Ishikawa (cell line): Measurements from ENCODE around the gene DHRS7B.
A peak's percentile ranks its signal among the peaks of the same experiment; 100 is the strongest.

ENCODE experiments used
- CEBPB ChIP-seq: IDR thresholded peaks from 2 replicates; pipeline ENCODE4 v1.6.1; 2012
- CREB1 ChIP-seq: IDR thresholded peaks from 2 replicates; pipeline ENCODE4 v1.6.1; 2012; ENCODE audit warnings: low read depth
- EGR1 ChIP-seq: IDR thresholded peaks from 2 replicates; pipeline ENCODE4 v1.6.1; 2012
- EP300 ChIP-seq: IDR thresholded peaks from 2 replicates; pipeline ENCODE4 v1.6.1; 2012; ENCODE audit warnings: borderline replicate concordance
- FOXM1 ChIP-seq: IDR thresholded peaks from 2 replicates; pipeline ENCODE4 v1.6.1; 2012; ENCODE audit warnings: low read depth, borderline replicate concordance
- NFIC ChIP-seq: IDR thresholded peaks from 2 replicates; pipeline ENCODE4 v1.6.1; 2012
- RAD21 ChIP-seq: IDR thresholded peaks from 2 replicates; pipeline ENCODE4 v1.6.1; 2012; ENCODE audit warnings: low read depth
- TAF1 ChIP-seq: IDR thresholded peaks from 2 replicates; pipeline ENCODE4 v1.6.1; 2012; ENCODE audit warnings: low read depth, mild to moderate bottlenecking
- TCF12 ChIP-seq: IDR thresholded peaks from 2 replicates; pipeline ENCODE4 v1.6.1; 2012; ENCODE audit warnings: low read depth
- TEAD4 ChIP-seq: IDR thresholded peaks from 2 replicates; pipeline ENCODE4 v1.6.1; 2012
- YY1 ChIP-seq: IDR thresholded peaks from 2 replicates; pipeline ENCODE4 v1.6.1; 2012; ENCODE audit warnings: low read depth
- ZBTB7A ChIP-seq: IDR thresholded peaks from 2 replicates; pipeline ENCODE4 v1.6.1; 2012; ENCODE audit warnings: low read depth
- TF ChIP-seq, protein P1 (sequence below): IDR thresholded peaks from 2 replicates; pipeline ENCODE4 v1.6.1; 2012
- TF ChIP-seq, protein P2 (sequence below): IDR thresholded peaks from 2 replicates; pipeline ENCODE4 v1.6.1; 2012; ENCODE audit warnings: low read depth, mild to moderate bottlenecking
- TF ChIP-seq, protein P3 (sequence below): IDR thresholded peaks from 2 replicates; pipeline ENCODE4 v1.6.1; 2012

DHRS7B gene

DNA sequence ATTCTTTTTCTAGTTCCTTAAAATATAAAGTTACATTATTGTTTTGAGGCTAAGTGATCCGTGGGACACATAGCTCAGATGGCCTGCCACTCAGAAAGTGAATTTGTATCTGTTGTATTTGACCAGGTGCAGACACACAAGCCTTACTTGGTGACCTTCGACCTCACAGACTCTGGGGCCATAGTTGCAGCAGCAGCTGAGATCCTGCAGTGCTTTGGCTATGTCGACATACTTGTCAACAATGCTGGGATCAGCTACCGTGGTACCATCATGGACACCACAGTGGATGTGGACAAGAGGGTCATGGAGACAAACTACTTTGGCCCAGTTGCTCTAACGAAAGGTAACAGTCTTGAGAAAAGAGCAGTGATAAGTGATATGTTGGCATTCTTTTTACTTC, 56.7 kb downstream of the DHRS7B start:
- TF ChIP-seq, protein P1, sequence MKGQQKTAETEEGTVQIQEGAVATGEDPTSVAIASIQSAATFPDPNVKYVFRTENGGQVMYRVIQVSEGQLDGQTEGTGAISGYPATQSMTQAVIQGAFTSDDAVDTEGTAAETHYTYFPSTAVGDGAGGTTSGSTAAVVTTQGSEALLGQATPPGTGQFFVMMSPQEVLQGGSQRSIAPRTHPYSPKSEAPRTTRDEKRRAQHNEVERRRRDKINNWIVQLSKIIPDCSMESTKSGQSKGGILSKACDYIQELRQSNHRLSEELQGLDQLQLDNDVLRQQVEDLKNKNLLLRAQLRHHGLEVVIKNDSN: no peak
- TF ChIP-seq TEAD4: no peak
- TF ChIP-seq YY1: no peak
- no peak for TF ChIP-seq NFIC
- no peak for TF ChIP-seq EP300
- TF ChIP-seq TCF12: no peak
- no peak for TF ChIP-seq ZBTB7A
- TF ChIP-seq CEBPB: no peak
- TF ChIP-seq, protein P2, sequence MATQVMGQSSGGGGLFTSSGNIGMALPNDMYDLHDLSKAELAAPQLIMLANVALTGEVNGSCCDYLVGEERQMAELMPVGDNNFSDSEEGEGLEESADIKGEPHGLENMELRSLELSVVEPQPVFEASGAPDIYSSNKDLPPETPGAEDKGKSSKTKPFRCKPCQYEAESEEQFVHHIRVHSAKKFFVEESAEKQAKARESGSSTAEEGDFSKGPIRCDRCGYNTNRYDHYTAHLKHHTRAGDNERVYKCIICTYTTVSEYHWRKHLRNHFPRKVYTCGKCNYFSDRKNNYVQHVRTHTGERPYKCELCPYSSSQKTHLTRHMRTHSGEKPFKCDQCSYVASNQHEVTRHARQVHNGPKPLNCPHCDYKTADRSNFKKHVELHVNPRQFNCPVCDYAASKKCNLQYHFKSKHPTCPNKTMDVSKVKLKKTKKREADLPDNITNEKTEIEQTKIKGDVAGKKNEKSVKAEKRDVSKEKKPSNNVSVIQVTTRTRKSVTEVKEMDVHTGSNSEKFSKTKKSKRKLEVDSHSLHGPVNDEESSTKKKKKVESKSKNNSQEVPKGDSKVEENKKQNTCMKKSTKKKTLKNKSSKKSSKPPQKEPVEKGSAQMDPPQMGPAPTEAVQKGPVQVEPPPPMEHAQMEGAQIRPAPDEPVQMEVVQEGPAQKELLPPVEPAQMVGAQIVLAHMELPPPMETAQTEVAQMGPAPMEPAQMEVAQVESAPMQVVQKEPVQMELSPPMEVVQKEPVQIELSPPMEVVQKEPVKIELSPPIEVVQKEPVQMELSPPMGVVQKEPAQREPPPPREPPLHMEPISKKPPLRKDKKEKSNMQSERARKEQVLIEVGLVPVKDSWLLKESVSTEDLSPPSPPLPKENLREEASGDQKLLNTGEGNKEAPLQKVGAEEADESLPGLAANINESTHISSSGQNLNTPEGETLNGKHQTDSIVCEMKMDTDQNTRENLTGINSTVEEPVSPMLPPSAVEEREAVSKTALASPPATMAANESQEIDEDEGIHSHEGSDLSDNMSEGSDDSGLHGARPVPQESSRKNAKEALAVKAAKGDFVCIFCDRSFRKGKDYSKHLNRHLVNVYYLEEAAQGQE: no peak
- no peak for TF ChIP-seq CREB1
- no peak for TF ChIP-seq FOXM1
- TF ChIP-seq EGR1: no peak
- TF ChIP-seq, protein P3, sequence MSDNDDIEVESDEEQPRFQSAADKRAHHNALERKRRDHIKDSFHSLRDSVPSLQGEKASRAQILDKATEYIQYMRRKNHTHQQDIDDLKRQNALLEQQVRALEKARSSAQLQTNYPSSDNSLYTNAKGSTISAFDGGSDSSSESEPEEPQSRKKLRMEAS: no peak
- TF ChIP-seq TAF1: no peak
- no peak for TF ChIP-seq RAD21

DNA sequence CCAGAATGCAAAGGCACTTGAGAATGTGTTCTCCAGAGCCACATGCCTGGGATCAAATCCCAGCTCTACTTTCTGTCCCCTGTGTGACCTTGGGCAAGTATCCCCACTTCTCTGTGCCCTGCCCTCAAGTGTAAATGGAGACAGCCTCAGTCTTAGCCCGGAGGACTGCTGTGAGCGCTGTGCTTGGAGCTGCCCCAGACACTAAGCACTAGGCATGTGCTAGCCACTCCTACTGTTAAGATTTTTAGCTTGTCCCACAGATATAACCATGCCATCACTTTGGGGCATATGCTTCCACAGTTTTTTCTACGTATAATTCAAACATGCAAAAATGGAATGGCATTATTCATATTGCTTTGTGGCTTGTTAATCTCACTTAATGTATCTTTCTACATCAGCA, 57.8 kb downstream of the DHRS7B start:
- no peak for TF ChIP-seq CEBPB
- no peak for TF ChIP-seq FOXM1
- no peak for TF ChIP-seq TAF1
- TF ChIP-seq TEAD4: no peak
- no peak for TF ChIP-seq RAD21
- TF ChIP-seq, protein P1: no peak
- TF ChIP-seq EP300: no peak
- no peak for TF ChIP-seq TCF12
- TF ChIP-seq, protein P2: no peak
- TF ChIP-seq NFIC: no peak
- TF ChIP-seq EGR1: no peak
- no peak for TF ChIP-seq YY1

DNA sequence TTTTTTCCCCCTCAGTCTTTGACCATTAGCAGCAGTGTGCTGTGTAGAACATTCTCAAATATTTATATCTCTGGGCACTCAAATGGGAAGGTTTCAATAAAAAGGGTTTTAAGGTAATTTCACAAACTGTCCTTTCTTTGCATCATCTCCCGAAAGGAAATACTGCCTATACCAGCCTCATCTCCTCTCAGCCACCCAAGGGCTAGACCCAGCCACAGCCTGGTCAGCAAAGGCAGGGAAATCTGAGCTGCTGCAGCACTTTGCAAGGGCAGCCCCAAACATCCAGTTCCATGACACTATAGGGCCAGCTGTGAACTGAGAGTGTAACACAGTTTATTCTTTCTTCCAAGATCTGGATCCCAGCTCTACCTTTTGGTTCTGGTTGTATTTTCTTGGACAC, 58.3 kb downstream of the DHRS7B start:
- TF ChIP-seq, protein P1: no peak
- no peak for TF ChIP-seq RAD21
- no peak for TF ChIP-seq FOXM1
- TF ChIP-seq TEAD4: no peak
- TF ChIP-seq YY1: no peak
- TF ChIP-seq ZBTB7A: no peak
- TF ChIP-seq TCF12: no peak
- no peak for TF ChIP-seq CEBPB
- TF ChIP-seq CREB1: no peak
- TF ChIP-seq, protein P3: no peak
- no peak for TF ChIP-seq EGR1

DNA sequence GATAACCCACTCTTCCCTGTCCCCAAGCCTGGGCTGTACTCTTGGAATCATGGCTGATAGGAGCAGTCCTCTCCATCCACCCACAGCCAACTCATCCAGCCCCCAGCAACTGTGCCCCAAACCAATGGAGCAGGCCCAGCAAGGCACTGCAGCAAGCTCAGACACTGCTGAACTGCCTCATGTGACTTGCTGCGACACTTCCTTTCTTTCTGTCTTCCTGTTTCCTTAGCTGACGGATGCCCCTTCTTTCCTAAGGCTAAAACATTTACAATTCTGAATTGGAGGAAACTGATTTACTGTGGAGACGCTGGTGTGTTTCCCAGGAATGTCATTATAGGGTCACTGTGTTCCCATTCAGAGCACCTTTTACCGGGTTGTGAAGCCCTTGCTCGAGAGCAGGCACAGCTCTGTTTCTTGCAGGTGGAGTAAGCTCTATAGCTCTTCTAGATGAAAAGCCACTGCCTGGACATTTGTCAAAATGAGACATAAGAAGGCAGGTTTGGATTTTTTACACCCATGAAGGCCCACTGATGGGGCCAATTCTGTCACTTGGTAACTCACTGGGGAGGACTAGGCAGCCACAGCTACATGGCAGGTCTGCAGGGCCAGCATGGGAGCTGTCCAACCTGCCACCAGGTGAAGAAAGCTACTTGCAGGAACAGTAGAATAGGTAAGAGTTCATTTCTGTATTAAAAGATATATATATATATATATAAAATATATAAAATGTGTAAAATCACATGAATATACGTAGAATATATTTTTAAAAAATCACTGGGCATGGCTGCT, 59.8 kb downstream of the DHRS7B start:
- TF ChIP-seq, protein P2: peak; percentile 34; the same call in 1 of the 2 replicates
- TF ChIP-seq EGR1: no peak
